HG02884 (cell line): ENCODE results near the gene CPNE1.
A peak's percentile ranks its signal among the peaks of the same experiment; 100 is the strongest.
"Not testable (repeated sequence)": the region's sequence is repeated elsewhere in the genome, so short reads cannot be mapped to it uniquely, and the experiment has no call there.

Source experiments
- ATAC-seq: cut with Tn5 transposase; IDR thresholded peaks from one replicate; pipeline ENCODE4 v1.9.1; 2021; ENCODE audit warnings: mild to moderate bottlenecking, moderate library complexity; ENCODE audit not compliant: unreplicated experiment

The CPNE1 gene

GRCh38 chr20:35664466-35665206 lies at the start of gene CPNE1, which contains the start of gene RBM12:
TSS of gene CPNE1 (minus strand) at chr20:35664900. CDS start at chr20:35632923, 31,977 bp downstream.
TSS of gene RBM12 (minus strand) at chr20:35664900. CDS start at chr20:35655322, 9,578 bp downstream.
- peak; percentile 65 for ATAC-seq

DNA sequence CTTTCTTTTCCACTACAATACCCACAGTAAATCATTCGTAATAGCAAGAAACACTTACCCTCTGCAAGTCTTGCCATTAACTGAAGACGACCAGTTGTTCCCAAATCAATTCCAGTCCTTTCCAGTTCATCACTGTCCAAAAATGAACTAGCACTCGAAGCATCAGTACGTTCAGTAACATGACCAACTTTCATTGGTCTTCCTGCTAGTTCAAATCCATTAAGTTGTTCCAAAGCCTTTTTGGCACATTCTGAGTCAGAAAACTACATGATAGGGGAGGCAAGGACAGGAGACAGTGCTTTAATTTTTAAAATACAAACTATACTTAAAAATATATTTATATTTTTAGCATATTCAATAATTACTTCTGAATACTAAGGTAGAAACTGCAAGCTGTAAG lies 49.4 kb upstream of the CPNE1 start:
- no peak for ATAC-seq

DNA sequence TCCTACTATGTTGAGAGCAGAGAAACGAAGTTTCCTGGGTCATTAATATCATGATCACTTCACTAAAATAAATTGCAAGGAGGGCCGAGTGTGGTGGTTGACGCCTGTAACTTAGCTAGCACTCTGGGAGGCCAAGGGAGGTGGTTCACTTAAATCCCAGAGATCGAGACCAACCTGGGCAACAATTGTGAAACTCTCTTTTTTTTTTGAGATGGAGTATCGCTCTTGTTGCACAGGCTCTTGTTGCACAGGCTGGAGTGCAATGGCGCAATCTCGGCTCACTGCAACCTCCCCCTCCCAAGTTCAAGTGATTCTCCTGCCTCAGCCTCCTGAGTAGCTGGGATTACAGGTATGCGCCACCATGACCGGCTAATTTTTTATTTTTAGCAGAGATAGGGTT lies 48.4 kb upstream of the CPNE1 start:
- ATAC-seq = not testable (repeated sequence)

DNA sequence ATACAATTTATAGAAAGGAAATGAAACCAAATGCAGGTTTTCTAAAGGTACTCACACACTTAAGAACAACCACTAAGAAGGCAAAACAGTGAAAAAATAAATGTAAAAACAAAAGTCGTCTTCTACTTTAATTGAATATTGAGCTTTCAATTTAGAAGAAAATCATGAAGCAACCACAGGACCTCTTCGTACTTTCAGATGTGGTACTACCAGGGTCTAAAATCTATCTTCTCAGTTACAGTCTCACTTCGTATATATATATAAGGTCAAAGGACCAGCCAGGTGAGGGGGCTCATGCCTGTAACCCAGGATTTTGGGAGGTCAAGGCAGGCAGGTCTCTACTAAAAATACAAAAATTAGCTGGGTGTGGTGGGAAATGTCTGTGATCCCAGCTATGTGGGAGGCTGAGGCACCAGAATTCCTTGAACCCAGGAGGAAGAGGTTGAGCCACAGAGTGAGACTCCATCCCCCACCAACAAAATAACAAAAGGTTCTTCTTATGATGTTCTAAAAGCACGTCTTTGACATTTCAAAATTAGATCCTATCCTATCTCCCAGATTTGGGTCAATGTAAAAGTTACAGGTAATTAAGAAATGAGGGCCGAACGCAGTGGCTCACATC lies 47.0 kb upstream of the CPNE1 start:
- no peak for ATAC-seq

GRCh38 chr20:35710884-35711587 lies 46.3 kb upstream of the CPNE1 start:
- no peak for ATAC-seq

- ATAC-seq = no peak
Observed at GRCh38 chr20:35710039-35710438, 45.3 kb upstream of the CPNE1 start.

DNA sequence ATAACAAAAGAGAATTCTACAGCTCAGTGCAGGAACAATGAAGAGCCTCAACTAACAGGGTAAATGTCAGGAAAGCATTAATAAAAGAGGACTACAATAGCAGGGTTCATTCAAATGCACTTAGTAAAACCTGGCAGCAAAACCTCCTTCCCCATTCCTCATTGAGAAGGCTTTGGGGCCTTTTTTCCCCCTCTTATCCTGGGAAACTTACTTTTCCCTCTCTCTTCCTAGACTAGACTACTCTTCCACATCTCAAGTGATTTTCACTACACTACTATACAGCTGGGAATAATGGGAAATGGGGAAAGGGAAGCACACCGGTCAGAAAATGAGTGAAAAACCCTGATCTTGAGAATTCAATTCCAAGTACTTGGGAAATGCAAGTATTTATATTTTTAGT lies 44.6 kb upstream of the CPNE1 start:
- no peak for ATAC-seq

GRCh38 chr20:35708502-35708901 lies 43.8 kb upstream of the CPNE1 start:
- no peak for ATAC-seq

DNA sequence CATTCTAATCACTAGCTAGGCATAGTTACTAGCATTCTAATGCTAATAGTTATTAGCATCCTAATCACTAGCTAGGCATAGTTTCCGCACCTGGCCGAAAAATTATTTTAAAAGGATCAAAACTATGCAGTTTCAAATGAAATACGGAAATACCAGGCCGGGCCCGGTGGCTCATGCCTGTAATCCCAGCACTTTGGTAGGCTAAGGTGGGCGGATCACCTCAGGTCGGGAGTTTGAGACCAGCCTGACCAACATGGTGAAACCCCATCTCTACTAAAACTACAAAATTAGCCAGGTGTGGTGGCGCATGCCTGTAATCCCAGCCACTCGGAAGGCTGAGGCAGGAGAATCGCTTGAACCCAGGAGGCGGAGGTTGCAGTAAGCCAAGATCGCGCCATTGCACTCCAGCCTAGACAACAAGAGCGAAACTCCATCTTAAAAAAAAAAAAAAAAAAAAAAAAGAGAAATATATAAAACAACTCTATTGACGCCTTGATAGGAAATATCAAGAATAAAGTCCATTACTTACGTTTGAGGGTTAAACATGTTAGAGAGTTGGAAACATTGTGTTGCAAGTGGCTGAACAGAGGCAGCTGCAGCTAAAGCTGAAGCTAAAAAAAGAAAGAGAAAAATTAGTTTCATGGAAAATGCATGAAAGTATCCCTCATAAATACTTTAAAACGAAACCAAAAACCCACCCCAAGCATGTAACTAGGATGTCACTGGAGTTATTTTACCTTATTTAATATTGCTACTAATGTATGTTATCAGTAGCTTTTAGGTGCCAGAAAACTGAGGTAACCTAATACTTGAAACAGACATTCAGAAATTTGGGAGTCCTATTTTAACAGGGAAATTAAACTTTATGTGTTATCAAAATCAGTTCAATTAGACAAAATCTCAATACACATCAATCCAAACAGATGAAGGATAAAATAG lies 42.2 kb upstream of the CPNE1 start:
- ATAC-seq = not testable (repeated sequence)

- not testable (repeated sequence) for ATAC-seq
Observed at GRCh38 chr20:35705894-35706293, 41.2 kb upstream of the CPNE1 start.

GRCh38 chr20:35704514-35705261 lies 40.0 kb upstream of the CPNE1 start:
- ATAC-seq = no peak

GRCh38 chr20:35702824-35703695 lies 38.4 kb upstream of the CPNE1 start:
- no peak for ATAC-seq

GRCh38 chr20:35702051-35702823 lies 37.5 kb upstream of the CPNE1 start:
- no peak for ATAC-seq

GRCh38 chr20:35700625-35701148 lies 36.0 kb upstream of the CPNE1 start:
- no peak for ATAC-seq

- ATAC-seq = no peak
Observed at GRCh38 chr20:35699957-35700624, 35.4 kb upstream of the CPNE1 start.

- ATAC-seq = peak; percentile 79
Observed at GRCh38 chr20:35699127-35699956, 34.6 kb upstream of the CPNE1 start, which contains the start of the genes NFS1 and ROMO1. TSS of gene NFS1 (minus strand) at chr20:35699352. CDS start at chr20:35699288, 64 bp downstream. TSS of gene ROMO1 (plus strand) at chr20:35699405. CDS start at chr20:35699633, 228 bp downstream.
